ENCODE results near the gene TBX2. TPM values are rescaled to one million over a fixed set of nuclear protein-coding genes. Genes with fewer than 3 reads are reported as not detected.
"Not testable (repeated sequence)": the region's sequence is repeated elsewhere in the genome, so short reads cannot be mapped to it uniquely, and the experiment has no call there.

Gene TBX2
- total RNA-seq, 2 donors from 2014 or later: 0.08 TPM; not detected in 1

GRCh38 chr17:61423967-61424649 lies 24.5 kb downstream of the TBX2 start:
- no peak overlapping the region for H3K27ac Mint-ChIP-seq
- no peaks in the 10 kb centered on the region for H3K4me1 Mint-ChIP-seq (ENCODE audit: low read depth in 2 of 2)
- no peak for DNase-seq (ENCODE audit: low spot score)
- H3K36me3 Mint-ChIP-seq: no peaks in the 10 kb centered on the region
- no peaks in the 10 kb centered on the region for H3K9me3 Mint-ChIP-seq
- peaks cover 34 to 50% of the 10 kb centered on the region in 2 donors for H3K27me3 Mint-ChIP-seq
- H3K4me3 Mint-ChIP-seq: no peak overlapping the region
- ATAC-seq: no peak

- no peak overlapping the region for H3K27ac Mint-ChIP-seq
- no peak for DNase-seq (ENCODE audit: low spot score)
- peak in 1 of 2 donors; percentile 37 for ATAC-seq
- H3K27me3 Mint-ChIP-seq: peaks cover 23 to 35% of the 10 kb centered on the region in 2 donors
- H3K9me3 Mint-ChIP-seq: no peaks in the 10 kb centered on the region
- H3K4me1 Mint-ChIP-seq (ENCODE audit: low read depth in 2 of 2): no peaks in the 10 kb centered on the region
- H3K4me3 Mint-ChIP-seq: no peak overlapping the region
- H3K36me3 Mint-ChIP-seq: no peaks in the 10 kb centered on the region
Measured at GRCh38 chr17:61425682-61426481, 26.2 kb downstream of the TBX2 start.

GRCh38 chr17:61426482-61427304 lies 27.1 kb downstream of the TBX2 start:
- DNase-seq (ENCODE audit: low spot score) (no peak), ATAC-seq (no peak)
- peaks cover 21 to 30% of the 10 kb centered on the region in 2 donors for H3K27me3 Mint-ChIP-seq
- no peaks in the 10 kb centered on the region for H3K4me1 Mint-ChIP-seq (ENCODE audit: low read depth in 2 of 2)
- H3K36me3 Mint-ChIP-seq: no peaks in the 10 kb centered on the region
- no peak overlapping the region for H3K4me3 Mint-ChIP-seq
- no peak overlapping the region for H3K27ac Mint-ChIP-seq
- no peaks in the 10 kb centered on the region for H3K9me3 Mint-ChIP-seq

- no peaks in the 10 kb centered on the region for H3K4me1 Mint-ChIP-seq (ENCODE audit: low read depth in 2 of 2)
- H3K9me3 Mint-ChIP-seq: no peaks in the 10 kb centered on the region
Measured at GRCh38 chr17:61427567-61427966, 27.9 kb downstream of the TBX2 start.

GRCh38 chr17:61429274-61429673 lies 29.6 kb downstream of the TBX2 start:
- Mint-ChIP-seq H3K4me1 (ENCODE audit: low read depth in 2 of 2) (no peaks in the 10 kb centered on the region), H3K27ac (no peak overlapping the region), H3K4me3 (no peak overlapping the region), H3K27me3 (peaks cover 17 to 25% of the 10 kb centered on the region in 2 donors), H3K9me3 (no peaks in the 10 kb centered on the region), H3K36me3 (no peaks in the 10 kb centered on the region)
- DNase-seq (ENCODE audit: low spot score) (no peak), ATAC-seq (no peak)

More at GRCh38 chr17:61427567-61427966, 27.9 kb downstream of the TBX2 start:
- ATAC-seq: no peak
- no peak for DNase-seq (ENCODE audit: low spot score)
- Mint-ChIP-seq H3K4me3 (no peak overlapping the region), H3K27ac (no peak overlapping the region), H3K27me3 (peaks cover 19 to 25% of the 10 kb centered on the region in 2 donors), H3K36me3 (no peaks in the 10 kb centered on the region)

- not testable (repeated sequence) for H3K4me1 Mint-ChIP-seq (ENCODE audit: low read depth in 2 of 2); H3K27ac Mint-ChIP-seq; H3K4me3 Mint-ChIP-seq; H3K36me3 Mint-ChIP-seq; ATAC-seq; H3K9me3 Mint-ChIP-seq; DNase-seq (ENCODE audit: low spot score)
- peaks cover 20 to 31% of the 10 kb centered on the region in 2 donors for H3K27me3 Mint-ChIP-seq
Measured at GRCh38 chr17:61429831-61430230, 30.2 kb downstream of the TBX2 start.

GRCh38 chr17:61431594-61432311 lies 32.1 kb downstream of the TBX2 start:
- ATAC-seq: no peak

GRCh38 chr17:61436273-61436672 lies 36.6 kb downstream of the TBX2 start:
- H3K27me3 Mint-ChIP-seq: peaks cover 36 to 73% of the 10 kb centered on the region in 2 donors
- no peak overlapping the region for H3K4me3 Mint-ChIP-seq
- H3K9me3 Mint-ChIP-seq: peaks cover 16% of the 10 kb centered on the region
- DNase-seq (ENCODE audit: low spot score): no peak
- H3K27ac Mint-ChIP-seq: no peak overlapping the region
- H3K4me1 Mint-ChIP-seq (ENCODE audit: low read depth in 2 of 2): peaks cover 0 to 5% of the 10 kb centered on the region in 2 donors
- no peak for ATAC-seq
- H3K36me3 Mint-ChIP-seq: peaks cover 15% of the 10 kb centered on the region

More at GRCh38 chr17:61431594-61432311, 32.1 kb downstream of the TBX2 start:
- Mint-ChIP-seq H3K4me1 (ENCODE audit: low read depth in 2 of 2) (no peaks in the 10 kb centered on the region), H3K36me3 (peaks cover under 1% of the 10 kb centered on the region), H3K27me3 (peaks cover 18 to 48% of the 10 kb centered on the region in 2 donors), H3K9me3 (peaks cover 5% of the 10 kb centered on the region), H3K27ac (no peak overlapping the region), H3K4me3 (no peak overlapping the region)
- no peak for DNase-seq (ENCODE audit: low spot score)

GRCh38 chr17:61436995-61437704 lies 37.5 kb downstream of the TBX2 start:
- Mint-ChIP-seq H3K27ac (no peak overlapping the region), H3K4me1 (ENCODE audit: low read depth in 2 of 2) (peaks cover 0 to 5% of the 10 kb centered on the region in 2 donors), H3K36me3 (peaks cover 15% of the 10 kb centered on the region), H3K9me3 (peaks cover 16% of the 10 kb centered on the region), H3K4me3 (no peak overlapping the region), H3K27me3 (peaks cover 38 to 70% of the 10 kb centered on the region in 2 donors)
- no peak for ATAC-seq
- DNase-seq (ENCODE audit: low spot score): no peak

GRCh38 chr17:61440697-61441096 lies 41.1 kb downstream of the TBX2 start:
- no peak for DNase-seq (ENCODE audit: low spot score)
- no peak overlapping the region for H3K27ac Mint-ChIP-seq
- peaks cover 42 to 49% of the 10 kb centered on the region in 2 donors for H3K27me3 Mint-ChIP-seq
- peak in 1 of 2 donors; percentile 62 for ATAC-seq
- H3K4me3 Mint-ChIP-seq: no peak overlapping the region
- peaks cover 16% of the 10 kb centered on the region for H3K9me3 Mint-ChIP-seq
- H3K36me3 Mint-ChIP-seq: peaks cover 15% of the 10 kb centered on the region
- H3K4me1 Mint-ChIP-seq (ENCODE audit: low read depth in 2 of 2): peaks cover 0 to 5% of the 10 kb centered on the region in 2 donors

- not testable (repeated sequence) for H3K4me3 Mint-ChIP-seq; DNase-seq (ENCODE audit: low spot score); H3K4me1 Mint-ChIP-seq (ENCODE audit: low read depth in 2 of 2); H3K27ac Mint-ChIP-seq; ATAC-seq
- peaks cover 11% of the 10 kb centered on the region for H3K9me3 Mint-ChIP-seq
- peaks cover 39 to 43% of the 10 kb centered on the region in 2 donors for H3K27me3 Mint-ChIP-seq
- peaks cover 15% of the 10 kb centered on the region for H3K36me3 Mint-ChIP-seq
Measured at GRCh38 chr17:61441507-61441906, 41.9 kb downstream of the TBX2 start.

- H3K9me3 Mint-ChIP-seq: peaks cover 7% of the 10 kb centered on the region
- no peak overlapping the region for H3K4me3 Mint-ChIP-seq
- ATAC-seq: no peak
- peaks cover 0 to 5% of the 10 kb centered on the region in 2 donors for H3K4me1 Mint-ChIP-seq (ENCODE audit: low read depth in 2 of 2)
- peaks cover 10% of the 10 kb centered on the region for H3K36me3 Mint-ChIP-seq
- H3K27me3 Mint-ChIP-seq: peaks cover 39 to 43% of the 10 kb centered on the region in 2 donors
- no peak for DNase-seq (ENCODE audit: low spot score)
- no peak overlapping the region for H3K27ac Mint-ChIP-seq
Measured at GRCh38 chr17:61442136-61442775, 42.6 kb downstream of the TBX2 start.
